H1 (cell line): ENCODE results near the gene ZNF442. TPM values are rescaled to one million over a fixed set of nuclear protein-coding genes. Genes with fewer than 3 reads are reported as not detected.

Experiments
- CTCF ChIP-seq, 3 experiments: IDR thresholded peaks; 1 replicate in 2 of 3; 2 replicates in 1 of 3; pipeline versions ENCODE4 v1.5.1 to v1.6.1; 2011; ENCODE audit warnings: low read length in 3 of 3, mild to moderate bottlenecking in 3 of 3, inconsistent platforms in 2 of 3, low read depth in 1 of 3, moderate library complexity in 1 of 3; ENCODE audit not compliant: insufficient read depth in 1 of 3; ENCODE audit errors: control extremely low read depth in 1 of 3
- NANOG ChIP-seq: IDR thresholded peaks from 2 replicates; pipeline ENCODE4 v1.6.1; 2011; ENCODE audit warnings: low read length, low read depth, mild to moderate bottlenecking, inconsistent platforms; ENCODE audit not compliant: insufficient read depth, poor library complexity, severe bottlenecking
- POU5F1 ChIP-seq: IDR thresholded peaks from 2 replicates; pipeline ENCODE4 v1.6.1; 2011; ENCODE audit warnings: low read depth, mild to moderate bottlenecking, low read length, moderate library complexity
- SP2 ChIP-seq: IDR thresholded peaks from 2 replicates; pipeline ENCODE4 v1.6.1; 2012; ENCODE audit warnings: mild to moderate bottlenecking, low read length, inconsistent platforms
- SP4 ChIP-seq: IDR thresholded peaks from 2 replicates; pipeline ENCODE4 v1.6.1; 2012; ENCODE audit warnings: low read length, inconsistent platforms
- SUZ12 ChIP-seq: fragments of 200-600 bp; sonication (generic); IDR thresholded peaks from 2 replicates; pipeline ENCODE4 v1.6.1; 2012; ENCODE audit warnings: mild to moderate bottlenecking, inconsistent platforms, low read length, moderate library complexity, mixed read lengths
- polyA plus RNA-seq, 7 experiments: library from polyadenylated mRNA; depleted of rRNA in 3 of 7; stranded (reverse) in 5 of 7; unstranded in 2 of 7; fragments of >200 nt in 5 of 7; fragments of 200-250 nt in 2 of 7; gene quantifications; 1 replicate in 5 of 7; 2 replicates in 1 of 7; 4 replicates in 1 of 7; pipeline versions ENCODE4 v1.2.1 to v1.2.3, GENCODE V29; 2011 to 2013; ENCODE audit warnings: missing spikeins in 2 of 7, mixed read lengths in 2 of 7
- total RNA-seq: library from RNA; stranded (reverse); fragmentation: NEBNext Ultra II Directional; extraction: Animal tissue kit (Norgen Biotek cat#: 25700); gene quantifications from 2 replicates; pipeline ENCODE4 v1.2.1, GENCODE V29; 2021

The ZNF442 gene
- total and polyA plus RNA-seq, 2 of the 8 experiments (the other 6 are each of a cell fraction or from before 2014, with no cell fraction given): 0.60 to 2.4 TPM

GRCh38 chr19:12333162-12334159 lies 32.0 kb downstream of the ZNF442 start, which contains the start of gene ZNF563 (continued):
- peak; percentile 95 for TF ChIP-seq SP4
- no peak for TF ChIP-seq SUZ12
- no peak for TF ChIP-seq POU5F1
- no peak for TF ChIP-seq NANOG
- peak; percentile 61 for TF ChIP-seq SP2
- 0 out of 4 replicates have a peak, but pooled peaks of 1 of the 3 experiments have one; percentile 2 for TF ChIP-seq CTCF (IDR thresholded peaks at IDR 0.05; ENCODE audit: control extremely low read depth in 1 of 3, insufficient read depth in 1 of 3, low read depth in 1 of 3, low read length in 3 of 3)
